ENCODE data around the gene LMX1A.

GRCh38 chr1:165330483-165330882, 26.0 kb downstream of the LMX1A start:
- TF ChIP-seq EZH2phosphoT487 (IDR thresholded peaks at IDR 0.05; ENCODE audit: unreplicated experiment) (no peak), CTCF (conservative IDR thresholded peaks at IDR 0.05; ENCODE audit: low read depth in 2 of 2) (no peak), EZH2 (IDR thresholded peaks at IDR 0.05; ENCODE audit: low read depth, unreplicated experiment) (no peak), POLR2AphosphoS5 (IDR thresholded peaks at IDR 0.05; ENCODE audit: low read depth) (no peak), CREB1 (CRISPR knock-in tag; IDR thresholded peaks at IDR 0.05; ENCODE audit: low read depth) (no peak), ETS1 (IDR thresholded peaks at IDR 0.05) (no peak), REST (IDR thresholded peaks at IDR 0.05; ENCODE audit: unreplicated experiment) (no peak), JUNB (IDR thresholded peaks at IDR 0.05; ENCODE audit: unreplicated experiment) (no peak)

Measured in GM23338 (cell line).